GM12875 (cell line): ENCODE data around the gene NXPH1.

Source experiments
- H3K4me3 ChIP-seq: one replicate; pipeline ENCODE4 v1.5.1; 2011; ENCODE audit warnings: low read depth, low read length, control low read depth
- TF ChIP-seq, protein P1 (sequence below): IDR thresholded peaks from 2 replicates; pipeline ENCODE4 v1.5.1; 2011; ENCODE audit warnings: low read depth, mild to moderate bottlenecking, control low read depth, inconsistent platforms, low read length, moderate library complexity, borderline replicate concordance; ENCODE audit not compliant: insufficient read depth

Gene NXPH1

DNA sequence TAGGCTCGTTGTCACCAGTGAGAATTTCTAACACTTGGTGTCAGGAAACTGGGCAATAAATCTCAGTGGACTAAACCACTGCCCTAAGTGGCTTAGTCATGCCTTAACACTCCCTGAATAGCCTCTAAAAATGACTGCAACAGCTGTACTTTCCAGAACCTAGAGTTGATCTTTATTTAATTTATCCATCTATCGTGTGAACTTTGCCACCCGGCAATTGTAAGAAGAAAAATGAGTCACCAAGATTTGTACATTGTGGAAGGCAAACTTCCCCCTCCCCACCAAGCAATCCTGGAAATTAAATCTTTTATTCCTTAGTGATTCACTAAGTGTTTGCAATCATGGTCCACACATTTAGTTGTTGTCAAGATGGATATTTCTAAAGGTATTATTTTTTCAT lies 47.1 kb downstream of the NXPH1 start:
- H3K4me3 ChIP-seq, result no peak overlapping the region
- TF ChIP-seq, protein P1, sequence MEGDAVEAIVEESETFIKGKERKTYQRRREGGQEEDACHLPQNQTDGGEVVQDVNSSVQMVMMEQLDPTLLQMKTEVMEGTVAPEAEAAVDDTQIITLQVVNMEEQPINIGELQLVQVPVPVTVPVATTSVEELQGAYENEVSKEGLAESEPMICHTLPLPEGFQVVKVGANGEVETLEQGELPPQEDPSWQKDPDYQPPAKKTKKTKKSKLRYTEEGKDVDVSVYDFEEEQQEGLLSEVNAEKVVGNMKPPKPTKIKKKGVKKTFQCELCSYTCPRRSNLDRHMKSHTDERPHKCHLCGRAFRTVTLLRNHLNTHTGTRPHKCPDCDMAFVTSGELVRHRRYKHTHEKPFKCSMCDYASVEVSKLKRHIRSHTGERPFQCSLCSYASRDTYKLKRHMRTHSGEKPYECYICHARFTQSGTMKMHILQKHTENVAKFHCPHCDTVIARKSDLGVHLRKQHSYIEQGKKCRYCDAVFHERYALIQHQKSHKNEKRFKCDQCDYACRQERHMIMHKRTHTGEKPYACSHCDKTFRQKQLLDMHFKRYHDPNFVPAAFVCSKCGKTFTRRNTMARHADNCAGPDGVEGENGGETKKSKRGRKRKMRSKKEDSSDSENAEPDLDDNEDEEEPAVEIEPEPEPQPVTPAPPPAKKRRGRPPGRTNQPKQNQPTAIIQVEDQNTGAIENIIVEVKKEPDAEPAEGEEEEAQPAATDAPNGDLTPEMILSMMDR, result no peak

DNA sequence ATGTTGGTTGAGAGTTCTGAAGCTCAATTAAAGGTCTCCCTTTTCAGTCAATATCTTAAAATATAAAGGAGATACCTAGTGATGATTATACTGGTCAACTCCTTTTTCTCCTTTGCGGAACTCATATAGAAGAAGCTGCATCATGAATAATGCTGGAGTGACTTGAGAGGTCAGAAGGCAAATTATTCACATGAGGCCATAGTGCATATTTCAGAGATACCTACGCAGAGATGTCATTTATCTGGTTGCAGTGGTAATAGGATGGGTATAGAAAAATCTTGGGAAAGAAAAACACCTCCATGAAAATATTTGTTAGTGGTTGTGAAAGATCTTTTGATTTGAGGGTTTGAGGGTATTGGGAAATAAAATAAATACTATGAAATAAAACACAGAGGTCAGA lies 47.7 kb downstream of the NXPH1 start:
- H3K4me3 ChIP-seq, result no peak overlapping the region
- TF ChIP-seq, protein P1, result no peak

DNA sequence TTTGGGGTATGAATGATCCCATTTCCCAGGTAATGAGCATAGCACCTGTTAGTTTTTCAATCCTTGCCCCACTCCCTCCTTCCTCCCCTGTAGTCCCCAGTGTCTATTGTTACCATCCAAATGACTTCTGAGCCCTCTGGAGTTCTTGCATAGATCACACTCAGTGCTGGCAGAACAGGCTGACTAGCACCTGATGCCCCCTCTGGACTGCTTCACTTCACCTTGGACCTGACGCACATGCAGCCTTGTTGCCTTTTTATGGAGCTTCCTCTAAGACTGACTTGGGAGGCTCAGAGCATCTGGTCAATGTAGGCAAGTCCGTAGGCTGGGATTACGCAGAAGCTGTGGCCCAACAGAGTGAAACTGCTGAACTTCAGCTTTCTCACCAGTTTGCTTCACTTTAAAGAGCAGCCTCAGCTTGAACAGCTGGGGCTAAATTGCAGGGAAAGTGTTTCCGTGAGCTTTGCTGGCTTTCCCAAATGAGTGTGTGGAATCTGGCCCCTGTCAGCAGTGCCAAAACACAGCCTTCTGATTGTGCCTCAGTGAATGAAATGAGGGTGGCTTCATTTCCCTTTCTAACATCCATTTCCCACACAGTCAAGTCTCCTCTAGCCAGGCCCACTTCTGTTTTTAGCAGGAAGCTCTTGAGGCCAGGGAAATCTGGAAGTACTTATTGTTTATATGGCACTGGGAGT lies 48.5 kb downstream of the NXPH1 start:
- H3K4me3 ChIP-seq, result no peak overlapping the region
- TF ChIP-seq, protein P1, result no peak

DNA sequence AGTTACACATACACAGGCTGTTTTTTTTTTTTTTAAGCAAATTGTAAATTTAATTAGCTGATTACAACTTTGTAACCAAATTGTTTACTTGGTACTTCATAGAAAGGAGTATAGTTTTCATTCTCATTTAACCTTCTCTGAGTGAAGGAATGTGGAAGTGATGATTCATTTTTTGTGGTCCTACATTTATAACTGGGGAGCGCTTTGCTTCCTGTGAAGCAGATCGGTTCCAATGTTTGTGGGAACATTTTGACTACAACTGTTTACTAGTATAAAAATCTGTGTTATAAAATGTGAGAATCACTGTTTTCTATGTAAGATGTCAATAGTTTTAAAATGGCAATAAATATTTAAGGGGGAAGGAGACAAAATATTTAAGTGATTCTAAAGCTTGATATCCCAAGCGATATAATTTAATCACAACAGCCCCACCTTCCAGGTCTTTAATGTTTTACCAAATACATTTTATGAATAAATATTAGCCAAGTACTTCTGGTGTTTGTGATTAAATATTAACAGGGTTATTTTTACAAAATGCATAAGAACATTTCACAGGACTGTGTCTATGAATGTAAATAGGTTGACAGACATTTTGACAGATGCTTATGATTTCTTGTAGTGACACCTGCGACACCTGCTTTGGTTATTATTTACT lies 57.1 kb downstream of the NXPH1 start:
- TF ChIP-seq, protein P1, result no peak

DNA sequence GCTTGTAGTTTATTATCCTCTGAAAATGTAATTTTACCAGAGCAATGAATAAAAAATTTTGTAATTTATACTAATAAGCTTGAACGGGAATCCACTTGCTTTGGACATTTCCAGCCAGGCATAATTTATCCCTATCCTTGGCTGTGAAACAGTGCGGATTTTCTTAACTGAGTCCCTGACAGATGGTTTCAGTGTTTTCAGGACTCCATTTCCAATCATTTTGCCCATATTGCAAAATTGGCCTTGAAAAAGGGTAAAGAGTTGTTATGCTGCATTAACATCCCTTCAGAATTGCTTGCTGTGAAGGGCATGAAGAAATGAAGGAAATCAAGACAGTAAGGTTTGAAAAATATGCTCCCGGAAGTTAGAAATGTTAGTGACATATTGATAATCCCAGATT lies 57.7 kb downstream of the NXPH1 start:
- TF ChIP-seq, protein P1, result no peak

More for the DNA sequence above, 57.1 kb downstream of the NXPH1 start:
- no peak overlapping the region for H3K4me3 ChIP-seq

DNA sequence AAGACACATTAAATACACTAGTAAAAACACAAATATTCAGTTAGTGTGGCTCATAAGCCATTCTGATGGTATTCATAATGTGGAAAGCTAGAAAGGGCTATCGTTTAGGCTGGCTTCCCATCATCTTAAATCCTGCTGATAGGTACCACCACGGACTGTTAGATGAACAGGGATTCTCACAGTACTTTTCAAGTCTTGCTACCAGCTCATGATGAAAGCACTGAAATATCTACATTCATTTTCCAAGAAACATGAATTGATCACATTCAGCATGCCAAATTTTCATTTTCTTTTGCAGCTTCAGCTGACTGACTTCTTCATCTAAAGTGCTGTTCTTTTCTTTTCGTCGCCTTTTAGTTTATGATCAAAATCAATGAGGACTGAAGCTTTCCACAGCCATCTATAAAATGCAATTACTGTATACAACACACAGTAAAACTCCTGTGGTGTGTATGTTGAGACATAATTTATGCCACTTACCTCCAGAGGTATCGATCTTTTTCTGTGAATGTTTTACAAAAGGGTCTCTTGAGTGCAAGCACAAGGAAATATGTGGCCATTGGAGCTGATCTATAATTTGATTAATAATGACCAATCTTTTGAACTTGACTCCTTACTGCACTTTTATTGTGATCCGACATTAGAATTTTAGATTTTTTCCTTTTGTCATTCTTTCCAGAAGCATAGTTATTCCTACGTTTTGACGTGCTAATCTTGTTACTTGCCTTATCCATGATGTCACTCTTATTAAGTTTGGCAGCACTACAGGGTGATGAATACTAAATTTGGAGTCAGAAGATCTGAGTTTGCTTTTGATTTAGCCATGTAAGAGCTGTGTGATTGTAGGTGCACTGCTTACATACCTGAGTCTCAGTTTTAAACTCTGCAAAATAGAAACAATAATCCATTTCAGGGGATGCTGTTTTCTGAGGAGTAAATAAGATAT lies 58.4 kb downstream of the NXPH1 start:
- H3K4me3 ChIP-seq, result no peak overlapping the region
- TF ChIP-seq, protein P1, result no peak

More for the DNA sequence above, 57.7 kb downstream of the NXPH1 start:
- H3K4me3 ChIP-seq, result no peak overlapping the region
